HG02938 (cell line): ENCODE results near the gene HP.

Experiments used
- ATAC-seq: cut with Tn5 transposase; IDR thresholded peaks from one replicate; pipeline ENCODE4 v1.9.1; 2021; ENCODE audit warnings: mild to moderate bottlenecking, moderate library complexity; ENCODE audit not compliant: unreplicated experiment

Gene HP

GRCh38 chr16:72083778-72084404 is 29.6 kb downstream of the HP start:
- ATAC-seq: no peak

GRCh38 chr16:72084445-72084844 is 30.1 kb downstream of the HP start:
- ATAC-seq: no peak

GRCh38 chr16:72085002-72085401 is 30.7 kb downstream of the HP start:
- no peak for ATAC-seq

- ATAC-seq: no peak
Measured at GRCh38 chr16:72091217-72091616, 36.9 kb downstream of the HP start.

DNA sequence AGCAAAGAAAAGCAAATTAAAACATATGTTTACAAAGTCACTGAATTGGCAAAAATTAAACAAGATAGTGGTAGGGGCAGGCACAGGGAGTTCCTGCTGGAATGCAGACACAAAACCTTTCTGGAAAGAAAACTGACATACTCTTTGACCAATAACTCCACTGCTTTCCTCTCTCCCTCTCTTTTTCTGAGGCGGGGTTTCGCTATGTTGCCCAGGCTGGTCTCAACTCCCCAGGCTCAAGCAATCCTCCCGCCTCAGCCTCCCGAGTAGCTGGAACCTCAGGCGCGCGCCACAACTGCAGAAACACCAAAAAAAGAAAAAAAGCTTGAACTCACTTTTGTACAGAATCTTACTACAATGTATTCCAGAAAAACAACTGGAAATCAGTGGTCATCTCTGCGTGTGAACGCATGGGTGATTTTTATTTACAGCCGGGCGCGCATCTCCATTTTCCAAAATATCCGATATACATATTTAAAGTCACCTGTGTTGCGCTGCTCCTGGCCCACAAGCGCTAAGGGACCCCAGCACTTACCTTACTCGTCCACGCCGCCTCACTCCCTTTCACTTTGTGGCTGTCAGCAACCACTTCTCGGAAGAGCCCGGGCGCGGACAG is 38.6 kb downstream of the HP start:
- no peak for ATAC-seq

DNA sequence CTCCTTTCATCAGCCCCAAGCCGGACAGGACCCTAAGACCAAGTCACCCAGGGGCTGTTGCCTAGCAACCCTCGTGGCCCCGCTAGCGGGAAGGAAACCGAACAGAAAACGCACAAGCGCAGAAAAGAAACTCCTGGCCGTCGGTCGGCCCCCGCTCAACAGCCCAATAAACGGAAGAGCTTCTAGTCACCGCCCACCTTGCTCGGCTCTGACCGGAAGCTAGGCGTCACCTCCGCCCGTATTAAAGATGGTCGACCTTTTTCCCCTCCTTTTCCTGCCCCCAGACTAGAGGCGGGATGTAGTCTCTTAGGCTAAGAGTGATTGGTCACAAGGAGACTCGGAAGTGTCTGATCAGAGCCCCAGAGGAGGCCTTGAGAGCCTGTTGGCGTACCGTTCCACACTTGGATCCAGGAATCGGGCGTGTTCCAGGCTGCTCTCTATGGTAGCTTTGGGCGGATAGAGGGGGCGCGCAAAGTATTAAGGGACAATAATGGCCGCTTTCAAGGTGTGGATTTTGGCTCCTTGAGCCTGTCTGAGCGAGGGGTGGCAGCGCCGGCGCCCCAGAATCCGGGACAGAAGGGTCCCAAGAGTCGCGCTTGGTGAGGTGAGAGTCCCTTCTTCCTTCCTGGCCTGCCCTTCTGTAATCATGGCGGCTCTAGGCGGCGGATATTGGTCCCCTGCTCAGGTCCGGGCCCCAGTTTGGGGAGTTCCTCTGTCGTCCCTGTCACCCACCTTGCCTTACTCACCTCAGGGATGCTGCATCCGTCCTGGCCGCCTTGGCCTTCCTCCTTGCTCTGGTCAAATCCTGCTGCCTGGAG is 39.4 kb downstream of the HP start, which contains the start of the genes DHX38 and TXNL4B:
Gene DHX38, plus strand, starts transcription at position 400 of the 818 bp plus-strand sequence. CDS start 2,311 bp downstream, outside the sequence.
Gene TXNL4B, minus strand, starts transcription at position 173 of the 818 bp plus-strand sequence. CDS start 2,871 bp downstream, outside the sequence.
- ATAC-seq: peak; percentile 97

GRCh38 chr16:72094266-72094610 is 39.9 kb downstream of the HP start:
- ATAC-seq: peak; percentile 1

GRCh38 chr16:72098936-72099335 is 44.6 kb downstream of the HP start:
- ATAC-seq: no peak

DNA sequence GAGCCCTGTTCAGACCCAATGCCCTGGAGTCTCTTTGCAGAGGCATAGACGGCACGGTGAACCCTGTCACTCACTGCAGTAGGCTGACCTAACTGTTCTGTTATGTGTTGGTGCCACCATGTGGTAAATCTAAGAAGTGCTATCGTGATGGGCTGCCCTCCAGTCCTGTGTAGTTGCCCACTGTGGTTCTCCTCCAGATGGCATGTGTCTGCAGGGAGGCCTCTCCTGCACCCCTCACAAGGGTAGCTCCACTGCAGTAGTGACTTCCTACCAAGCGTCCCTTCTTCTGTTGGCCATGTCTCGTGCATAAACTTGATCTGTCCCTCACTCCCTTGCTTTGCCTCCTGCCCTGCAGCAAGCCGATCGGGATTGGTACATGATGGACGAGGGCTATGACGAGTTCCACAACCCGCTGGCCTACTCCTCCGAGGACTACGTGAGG is 45.1 kb downstream of the HP start:
- peak; percentile 83 for ATAC-seq

DNA sequence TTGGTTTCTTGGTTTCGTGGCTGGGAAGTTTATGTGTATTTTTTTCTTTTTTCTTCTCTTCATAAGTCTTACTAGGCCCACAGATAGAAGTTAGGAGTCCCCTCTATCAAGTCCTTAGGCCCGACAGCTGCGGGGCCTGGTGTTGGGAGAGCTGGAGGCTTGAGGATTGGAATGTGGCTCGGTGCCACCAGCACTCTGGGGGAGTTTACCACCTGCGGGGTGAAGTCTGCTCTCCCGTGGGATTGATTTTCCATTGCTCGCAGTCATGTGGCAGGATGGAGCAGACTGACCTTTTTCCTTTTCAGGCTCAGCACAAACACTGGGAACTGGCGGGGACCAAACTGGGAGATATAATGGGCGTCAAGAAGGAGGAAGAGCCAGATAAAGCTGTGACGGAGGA is 46.9 kb downstream of the HP start:
- no peak for ATAC-seq

DNA sequence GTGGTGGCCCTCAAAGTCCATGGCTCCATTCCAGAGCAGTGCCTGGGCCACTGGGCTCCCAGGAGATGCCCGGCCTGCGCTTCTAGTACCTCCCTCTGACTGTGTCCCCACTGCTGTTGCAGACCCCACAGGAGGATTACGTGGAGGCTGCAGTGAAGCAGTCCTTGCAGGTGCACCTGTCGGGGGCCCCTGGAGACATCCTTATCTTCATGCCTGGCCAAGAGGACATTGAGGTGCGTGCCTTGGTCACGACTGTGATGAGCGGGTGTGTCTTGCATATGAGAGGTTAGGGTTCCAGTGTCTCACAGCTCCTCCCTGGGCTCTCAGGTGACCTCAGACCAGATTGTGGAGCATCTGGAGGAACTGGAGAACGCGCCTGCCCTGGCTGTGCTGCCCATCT is 50.6 kb downstream of the HP start:
- ATAC-seq: no peak

GRCh38 chr16:72105978-72106377 is 51.7 kb downstream of the HP start:
- ATAC-seq: no peak

GRCh38 chr16:72107371-72107770 is 53.1 kb downstream of the HP start:
- no peak for ATAC-seq

- no peak for ATAC-seq
Measured at GRCh38 chr16:72108353-72109102, 54.2 kb downstream of the HP start.

GRCh38 chr16:72109300-72109699 is 55.0 kb downstream of the HP start:
- ATAC-seq: no peak

DNA sequence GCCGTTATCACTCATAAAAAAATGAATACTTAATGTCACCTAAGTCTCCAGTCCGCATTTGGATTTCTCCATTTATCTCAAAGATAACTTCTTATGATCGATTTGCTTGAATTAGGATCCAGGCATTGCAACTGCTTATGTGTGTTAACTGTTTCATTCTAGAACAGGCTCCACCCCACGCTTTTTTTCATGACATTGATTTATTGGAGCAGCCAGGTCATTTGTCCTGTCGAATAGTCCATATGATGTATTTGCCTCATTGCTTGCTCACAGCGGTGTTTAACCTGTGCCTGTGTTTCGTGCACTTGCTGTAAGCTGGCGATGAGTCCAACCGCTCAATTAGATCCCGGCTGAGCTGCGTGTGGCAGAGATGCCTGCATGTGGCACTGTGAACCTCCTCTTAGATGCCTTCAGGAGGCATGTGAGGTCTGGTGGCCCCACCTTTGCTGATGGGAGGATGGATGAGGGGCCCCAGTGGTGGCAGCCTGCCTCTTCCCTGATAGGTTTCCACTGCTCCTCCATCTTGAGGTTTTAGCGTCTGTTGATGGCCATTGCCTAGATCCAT is 55.7 kb downstream of the HP start:
- ATAC-seq: no peak
